Endothelial cell of umbilical vein (primary cell): ENCODE data around the gene RNF144B. TPM values are rescaled to one million over a fixed set of nuclear protein-coding genes. Genes with fewer than 3 reads are reported as not detected.

Source experiments
- BruUV-seq: library from RNA; stranded (reverse); fragments of 400-500 nt; replicated peaks from 2 replicates; lab custom pipeline; 2021; lab: Mats Ljungman, UMichigan
- CTCF ChIA-PET: fragments of 300-600, 350-600 bp; sonication (Branson Sonifier 250); formaldehyde crosslinking; loops from one replicate; lab custom pipeline; 2021; ENCODE audit warnings: antibody characterized with exemption, inconsistent platforms; lab: Charles Lee
- POLR2A ChIA-PET: fragments of 300-600, 350-600 bp; sonication (Branson Sonifier 250); formaldehyde crosslinking; loops from one replicate; lab custom pipeline; 2021; ENCODE audit warnings: antibody characterized with exemption, inconsistent platforms; lab: Charles Lee
- DNase-seq: peaks from one replicate; pipeline ENCODE4 v3.0.0-alpha.2; 2011; ENCODE audit warnings: low read depth, low spot score
- FAIRE-seq: peaks from 2 replicates; lab custom pipeline; 2011; peaks lifted over from hg19 to GRCh38; lab: Jason Lieb, UNC
- H2AFZ ChIP-seq: 2 replicates; pipeline ENCODE4 v1.6.0; 2012; ENCODE audit warnings: low read depth, low read length, control low read depth, inconsistent platforms
- H3K27ac ChIP-seq: 2 replicates; pipeline ENCODE4 v1.5.1; 2011; ENCODE audit warnings: low read depth, mild to moderate bottlenecking, control low read depth, low read length, moderate library complexity; ENCODE audit not compliant: insufficient read depth
- H3K27me3 ChIP-seq, 2 experiments: 2 replicates each; pipeline versions ENCODE4 v1.6.0 to v1.6.1; 2011; ENCODE audit warnings: low read length in 2 of 2, mixed read lengths in 1 of 2; ENCODE audit not compliant: control insufficient read depth in 2 of 2, insufficient read depth in 2 of 2
- H3K36me3 ChIP-seq, 2 experiments: 2 replicates in 1 of 2; 3 replicates in 1 of 2; pipeline ENCODE4 v1.5.1; 2011; ENCODE audit warnings: low read length in 2 of 2, mild to moderate bottlenecking in 1 of 2, moderate library complexity in 1 of 2; ENCODE audit not compliant: control insufficient read depth in 2 of 2, insufficient read depth in 2 of 2; ENCODE audit errors: extremely low read depth in 1 of 2
- H3K4me1 ChIP-seq: 3 replicates; pipeline ENCODE4 v1.5.1; 2011; ENCODE audit warnings: mild to moderate bottlenecking, low read length; ENCODE audit not compliant: control insufficient read depth, insufficient read depth; ENCODE audit errors: extremely low read depth
- H3K4me2 ChIP-seq: 2 replicates; pipeline ENCODE4 v1.6.1; 2011; ENCODE audit warnings: low read length, control low read depth, mixed read lengths; ENCODE audit not compliant: insufficient read depth
- H3K4me3 ChIP-seq, 3 experiments: fragments of 200-600 bp in 1 of 3; sonication (generic), shearing (Covaris generic) in 1 of 3; replicated peaks in 1 of 3; 2 replicates each; pipeline ENCODE4 v1.5.1; 2011 to 2016; ENCODE audit warnings: control low read depth in 3 of 3, low read length in 3 of 3, mild to moderate bottlenecking in 2 of 3, inconsistent platforms in 1 of 3, low read depth in 1 of 3, moderate library complexity in 1 of 3; ENCODE audit not compliant: insufficient read depth in 1 of 3
- H3K79me2 ChIP-seq: 2 replicates; pipeline ENCODE4 v1.6.0; 2012; ENCODE audit warnings: low read length, inconsistent platforms; ENCODE audit not compliant: control insufficient read depth, insufficient read depth
- H3K9ac ChIP-seq: replicated peaks from 2 replicates; pipeline ENCODE3; 2011; ENCODE audit warnings: low read length, control low read depth; ENCODE audit not compliant: insufficient read depth; ENCODE audit errors: extremely low read depth
- H3K9me1 ChIP-seq: replicated peaks from 3 replicates; pipeline ENCODE4 v1.6.0; 2011; ENCODE audit warnings: mild to moderate bottlenecking, low read length; ENCODE audit not compliant: control insufficient read depth, insufficient read depth; ENCODE audit errors: extremely low read depth
- H3K9me3 ChIP-seq: replicated peaks from 2 replicates; pipeline ENCODE4 v1.5.1; 2012; ENCODE audit warnings: low read length, inconsistent platforms; ENCODE audit not compliant: control insufficient read depth, insufficient read depth
- H4K20me1 ChIP-seq: replicated peaks from 2 replicates; pipeline ENCODE3; 2011; ENCODE audit warnings: mild to moderate bottlenecking, low read length; ENCODE audit not compliant: control insufficient read depth, insufficient read depth; ENCODE audit errors: extremely low read depth
- CTCF ChIP-seq, 2 donors: IDR thresholded peaks; 1 replicate in 1 of 2; 2 replicates in 1 of 2; pipeline ENCODE4 v1.5.1; 2011; ENCODE audit warnings: low read length in 2 of 2, mild to moderate bottlenecking in 2 of 2, moderate library complexity in 2 of 2, control low read depth in 1 of 2, inconsistent platforms in 1 of 2, low read depth in 1 of 2; ENCODE audit not compliant: insufficient read depth in 1 of 2; ENCODE audit errors: extremely low read depth in 1 of 2
- FOS ChIP-seq: IDR thresholded peaks from 2 replicates; pipeline ENCODE4 v1.6.1; 2011; ENCODE audit warnings: mild to moderate bottlenecking, low read length, moderate library complexity, borderline replicate concordance; ENCODE audit not compliant: insufficient read depth
- JUN ChIP-seq: IDR thresholded peaks from 2 replicates; pipeline ENCODE4 v1.6.1; 2011; ENCODE audit warnings: borderline replicate concordance, low read depth; ENCODE audit not compliant: insufficient read length, insufficient read depth
- MAX ChIP-seq: IDR thresholded peaks from 2 replicates; pipeline ENCODE4 v1.6.1; 2011; ENCODE audit not compliant: insufficient read depth, insufficient read length
- MYC ChIP-seq: IDR thresholded peaks from one replicate; pipeline ENCODE4 v1.6.1; 2011; ENCODE audit warnings: mild to moderate bottlenecking, low read depth, low read length
- POLR2A ChIP-seq: IDR thresholded peaks from 2 replicates; pipeline ENCODE4 v1.6.1; 2012; ENCODE audit warnings: low read depth, mild to moderate bottlenecking, control low read depth, low read length
- dilution Hi-C: fragments of 300-500 bp; cut with MboI; formaldehyde crosslinking; loops from one replicate; pipeline ENCODE4 v1.15.0; 2019; ENCODE audit warnings: low sequenced_read_pairs; ENCODE audit not compliant: extremely low pct_ligation_motif_present
- intact Hi-C: fragments of 100-400 bp; cut with micrococcal nuclease; formaldehyde crosslinking; loops from one replicate; pipeline ENCODE4 v1.10.0; 2022
- polyA plus RNA-seq, 4 experiments: library from polyadenylated mRNA; depleted of rRNA in 3 of 4; stranded (reverse) in 3 of 4; unstranded in 1 of 4; fragments of >200 nt; gene quantifications; 2 replicates each; pipeline versions ENCODE4 v1.2.1 to v1.2.3, GENCODE V29; 2011 to 2012; ENCODE audit warnings: missing spikeins in 1 of 4
- total RNA-seq: library from RNA; stranded (reverse); gene quantifications from 2 replicates; pipeline ENCODE4 v1.2.3, GENCODE V29; 2021

The RNF144B gene
- total and polyA plus RNA-seq, 2 donors (not counting 3 experiments of a cell fraction or from before 2014, with no cell fraction given) = 18.1 to 97.3 TPM

- Histone ChIP-seq H3K27me3 (no peaks in the 10 kb centered on the region), H3K79me2 (no peaks in the 10 kb centered on the region), H2AFZ (no peak overlapping the region), H3K36me3 (no peaks in the 10 kb centered on the region), H3K9me3 (no peaks in the 10 kb centered on the region), H3K4me2 (no peak overlapping the region), H3K4me1 (peaks cover 19% of the 10 kb centered on the region), H3K4me3 (no peak overlapping the region), H3K9ac (no peak overlapping the region), H3K27ac (no peak overlapping the region), H4K20me1 (no peaks in the 10 kb centered on the region), H3K9me1 (no peaks in the 10 kb centered on the region)
- no peak for DNase-seq
- TF ChIP-seq MAX = no peak
- TF ChIP-seq JUN = no peak
- no peak for TF ChIP-seq MYC
- no peak for TF ChIP-seq CTCF (IDR thresholded peaks at IDR 0.05; ENCODE audit: extremely low read depth in 1 of 2, insufficient read depth in 1 of 2, low read depth in 1 of 2, low read length in 2 of 2)
- TF ChIP-seq FOS = no peak
- TF ChIP-seq POLR2A = no peak
- dilution Hi-C loops (no loop called here), intact Hi-C loops (no loop called here)
- ChIA-PET POLR2A (no interaction called here), CTCF (interaction anchor here (1.1 to 2.5 kb wide), 4 partner anchors 8 to 211 kb away, joined by 3 to 12 read pairs (median 4); no protein-coding TSS in a partner anchor)
- BruUV-seq = no TSS peak
- FAIRE-seq = no peak
These were observed 111.3 kb downstream of the RNF144B start for GRCh38 chr6:18498408-18498807.
